OCI-M1 (cell line): Measurements from ENCODE around the gene SLC35E4.

ENCODE experiments used
- DNase-seq: peaks from one replicate; lab custom pipeline; 2025; lab: John Stamatoyannopoulos, UW

Gene SLC35E4

GRCh38 chr22:30691204-30691603, 55.6 kb downstream of the SLC35E4 start:
- no peak for DNase-seq

GRCh38 chr22:30694171-30694639, 58.6 kb downstream of the SLC35E4 start:
- no peak for DNase-seq

GRCh38 chr22:30694640-30695350, 59.2 kb downstream of the SLC35E4 start, which contains the start of gene OSBP2:
OSBP2 (plus strand) TSS chr22:30694874; CDS start chr22:30694910, 36 bp downstream.
- no peak for DNase-seq

GRCh38 chr22:30695351-30695851, 59.8 kb downstream of the SLC35E4 start:
- DNase-seq: no peak

- DNase-seq: no peak
Measured at GRCh38 chr22:30695871-30696655, 60.5 kb downstream of the SLC35E4 start.
